ENCODE measurements around the gene PSTPIP1. TPM values are rescaled to one million over a fixed set of nuclear protein-coding genes. Genes with fewer than 3 reads are reported as not detected.

PSTPIP1 gene
- total RNA-seq, 2 experiments from 2014 or later: 1.5 to 27.4 TPM

DNA sequence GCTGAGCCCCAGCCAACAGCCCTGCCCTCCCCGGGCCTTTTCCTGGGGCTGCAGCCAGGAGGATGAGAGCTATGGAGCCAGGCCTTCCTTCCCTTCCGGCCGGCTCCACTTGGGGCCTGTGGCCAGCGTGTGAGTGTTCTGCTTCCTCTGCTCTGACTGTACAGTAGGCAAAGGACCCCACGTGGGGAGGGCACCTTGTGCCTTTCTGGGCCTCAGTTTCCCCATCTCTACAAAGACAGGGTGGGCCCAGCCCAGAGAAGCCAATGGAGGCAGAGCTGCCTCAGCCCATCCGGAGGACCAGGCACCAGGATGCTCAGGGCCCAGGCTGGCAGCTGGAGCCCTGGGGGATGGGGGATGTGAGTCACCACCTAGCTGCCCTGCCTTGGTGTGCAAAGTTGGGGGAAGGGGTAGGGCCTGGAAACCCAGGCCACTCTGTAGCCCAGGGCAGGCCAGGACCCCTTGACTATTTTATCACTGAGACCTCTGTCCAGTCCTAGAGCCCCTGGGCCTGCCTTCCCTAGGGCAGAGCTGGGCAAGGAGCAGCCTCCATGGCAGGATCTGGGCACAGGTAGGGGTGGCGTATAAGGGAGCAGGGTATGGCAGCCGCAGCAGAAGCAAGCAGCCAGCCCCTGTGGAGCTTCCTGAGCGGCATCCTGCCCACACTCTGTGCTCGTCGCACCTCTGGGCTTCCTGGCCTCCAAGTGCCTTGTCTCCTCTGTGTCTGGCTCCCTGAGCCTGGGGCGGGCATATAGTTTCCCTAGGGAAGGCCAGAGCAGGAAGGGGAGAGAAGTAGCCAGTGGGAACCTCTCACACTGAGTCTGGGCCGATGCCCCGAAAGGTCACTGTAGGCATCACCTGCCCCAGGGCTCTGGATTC lies 1.8 kb downstream of the PSTPIP1 start:
- Histone ChIP-seq H3K4me1 (ENCODE audit: insufficient read depth, low read length, poor library complexity, severe bottlenecking) (peaks cover 15% of the 10 kb centered on the region), H4K20me1 (ENCODE audit: insufficient read depth, low read length) (no peaks in the 10 kb centered on the region), H3K27ac (ENCODE audit: low read depth, low read length, poor library complexity, severe bottlenecking) (no peak overlapping the region), H2AFZ (ENCODE audit: low read length) (no peak overlapping the region), H3K79me2 (ENCODE audit: insufficient read depth, low read depth, low read length) (no peaks in the 10 kb centered on the region), H3K36me3 (ENCODE audit: insufficient read depth, low read length) (no peaks in the 10 kb centered on the region), H3K9me3 (ENCODE audit: low read length) (no peaks in the 10 kb centered on the region), H3K9me2 (ENCODE audit: insufficient read depth, low read length) (no peaks in the 10 kb centered on the region), H3K4me3 (ENCODE audit: low read depth, low read length, poor library complexity, severe bottlenecking) (no peak overlapping the region), H3K4me2 (ENCODE audit: low read length) (no peak overlapping the region)
- TF ChIP-seq, protein P1, sequence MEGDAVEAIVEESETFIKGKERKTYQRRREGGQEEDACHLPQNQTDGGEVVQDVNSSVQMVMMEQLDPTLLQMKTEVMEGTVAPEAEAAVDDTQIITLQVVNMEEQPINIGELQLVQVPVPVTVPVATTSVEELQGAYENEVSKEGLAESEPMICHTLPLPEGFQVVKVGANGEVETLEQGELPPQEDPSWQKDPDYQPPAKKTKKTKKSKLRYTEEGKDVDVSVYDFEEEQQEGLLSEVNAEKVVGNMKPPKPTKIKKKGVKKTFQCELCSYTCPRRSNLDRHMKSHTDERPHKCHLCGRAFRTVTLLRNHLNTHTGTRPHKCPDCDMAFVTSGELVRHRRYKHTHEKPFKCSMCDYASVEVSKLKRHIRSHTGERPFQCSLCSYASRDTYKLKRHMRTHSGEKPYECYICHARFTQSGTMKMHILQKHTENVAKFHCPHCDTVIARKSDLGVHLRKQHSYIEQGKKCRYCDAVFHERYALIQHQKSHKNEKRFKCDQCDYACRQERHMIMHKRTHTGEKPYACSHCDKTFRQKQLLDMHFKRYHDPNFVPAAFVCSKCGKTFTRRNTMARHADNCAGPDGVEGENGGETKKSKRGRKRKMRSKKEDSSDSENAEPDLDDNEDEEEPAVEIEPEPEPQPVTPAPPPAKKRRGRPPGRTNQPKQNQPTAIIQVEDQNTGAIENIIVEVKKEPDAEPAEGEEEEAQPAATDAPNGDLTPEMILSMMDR (conservative IDR thresholded peaks at IDR 0.05; ENCODE audit: low read length): no peak
- no peak for TF ChIP-seq EZH2phosphoT487 (IDR thresholded peaks at IDR 0.05; ENCODE audit: borderline replicate concordance, low read depth, low read length)
- POLR2A ChIA-PET: interaction anchor here (0.5 to 1.2 kb wide), 4 partner anchors 8 to 85 kb away, joined by 3 to 4 read pairs (median 4); no protein-coding TSS in a partner anchor
- DNase-seq (ENCODE audit: low spot score): no peak
- no TSS peak for BruUV-seq (replicated peaks)
- intact Hi-C loops (cut with micrococcal nuclease; ENCODE audit: unreplicated experiment): no loop called here
- CTCF ChIA-PET (ENCODE audit: unreplicated experiment): no interaction called here

GRCh38 chr15:76998663-76999285 lies 3.8 kb downstream of the PSTPIP1 start:
- Histone ChIP-seq H2AFZ (ENCODE audit: low read length) (no peak overlapping the region), H3K4me3 (ENCODE audit: low read depth, low read length, poor library complexity, severe bottlenecking) (no peak overlapping the region), H3K4me2 (ENCODE audit: low read length) (no peak overlapping the region), H3K36me3 (ENCODE audit: insufficient read depth, low read length) (no peaks in the 10 kb centered on the region), H3K9me2 (ENCODE audit: insufficient read depth, low read length) (no peaks in the 10 kb centered on the region), H3K27ac (ENCODE audit: low read depth, low read length, poor library complexity, severe bottlenecking) (no peak overlapping the region), H3K9me3 (ENCODE audit: low read length) (no peaks in the 10 kb centered on the region), H3K79me2 (ENCODE audit: insufficient read depth, low read depth, low read length) (no peaks in the 10 kb centered on the region), H3K4me1 (ENCODE audit: insufficient read depth, low read length, poor library complexity, severe bottlenecking) (peaks cover 35% of the 10 kb centered on the region), H4K20me1 (ENCODE audit: insufficient read depth, low read length) (no peaks in the 10 kb centered on the region)
- TF ChIP-seq, protein P1 (conservative IDR thresholded peaks at IDR 0.05; ENCODE audit: low read length): no peak
- TF ChIP-seq EZH2phosphoT487 (IDR thresholded peaks at IDR 0.05; ENCODE audit: borderline replicate concordance, low read depth, low read length): no peak
- no peak for DNase-seq (ENCODE audit: low spot score)
- ChIA-PET POLR2A (interaction anchor here (0.6 to 1.1 kb wide), 4 partner anchors 8 to 67 kb away, joined by 3 read pairs; partner anchors contain the start of gene RCN2), CTCF (ENCODE audit: unreplicated experiment) (interaction anchor here (1.0 kb wide), 1 partner anchor 20 kb away, joined by 4 read pairs; no protein-coding TSS in a partner anchor)
- BruUV-seq (replicated peaks): no TSS peak
- intact Hi-C loops (cut with micrococcal nuclease; ENCODE audit: unreplicated experiment): no loop called here

All from OCI-LY7 (cell line).